Gastroesophageal sphincter (tissue), 3 donors: Measurements from ENCODE around the gene NAE1.

Experiments
- POLR2A ChIP-seq, 2 donors: fragments of 450-650 bp; IDR thresholded peaks; one replicate each; pipeline ENCODE4 v1.6.1; 2017; ENCODE audit warnings: antibody characterized with exemption in 2 of 2, mild to moderate bottlenecking in 2 of 2, moderate library complexity in 1 of 2
- TF ChIP-seq, protein P1 (sequence below), 4 experiments: fragments of 200-600 bp in 2 of 4; fragments of 450-650 bp in 2 of 4; sonication (generic) in 1 of 4; IDR thresholded peaks; one replicate each; pipeline ENCODE4 v1.5.1; 2017 to 2019; ENCODE audit warnings: antibody characterized with exemption in 4 of 4, mild to moderate bottlenecking in 2 of 4, moderate library complexity in 2 of 4

DNA sequence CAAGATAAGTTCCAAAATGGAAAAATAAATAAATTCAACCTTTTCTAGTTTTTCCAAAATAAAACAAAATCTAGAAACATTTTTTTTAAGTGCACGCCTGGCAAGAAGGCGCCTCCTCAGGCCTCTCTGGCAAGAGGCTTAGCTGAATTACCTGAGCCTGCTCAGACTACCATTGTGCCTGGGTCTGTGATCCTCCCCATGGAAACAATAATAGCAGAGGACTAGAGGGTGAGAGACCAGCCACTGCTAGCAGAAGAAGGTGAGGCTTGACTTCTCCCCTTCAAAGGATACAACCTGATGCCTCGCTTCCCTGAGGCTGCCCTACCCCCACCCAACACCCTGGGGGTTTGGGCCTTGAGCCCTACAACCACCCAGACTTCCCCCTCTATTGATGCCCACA is 44.2 kb downstream of the NAE1 start:
- TF ChIP-seq, protein P1, sequence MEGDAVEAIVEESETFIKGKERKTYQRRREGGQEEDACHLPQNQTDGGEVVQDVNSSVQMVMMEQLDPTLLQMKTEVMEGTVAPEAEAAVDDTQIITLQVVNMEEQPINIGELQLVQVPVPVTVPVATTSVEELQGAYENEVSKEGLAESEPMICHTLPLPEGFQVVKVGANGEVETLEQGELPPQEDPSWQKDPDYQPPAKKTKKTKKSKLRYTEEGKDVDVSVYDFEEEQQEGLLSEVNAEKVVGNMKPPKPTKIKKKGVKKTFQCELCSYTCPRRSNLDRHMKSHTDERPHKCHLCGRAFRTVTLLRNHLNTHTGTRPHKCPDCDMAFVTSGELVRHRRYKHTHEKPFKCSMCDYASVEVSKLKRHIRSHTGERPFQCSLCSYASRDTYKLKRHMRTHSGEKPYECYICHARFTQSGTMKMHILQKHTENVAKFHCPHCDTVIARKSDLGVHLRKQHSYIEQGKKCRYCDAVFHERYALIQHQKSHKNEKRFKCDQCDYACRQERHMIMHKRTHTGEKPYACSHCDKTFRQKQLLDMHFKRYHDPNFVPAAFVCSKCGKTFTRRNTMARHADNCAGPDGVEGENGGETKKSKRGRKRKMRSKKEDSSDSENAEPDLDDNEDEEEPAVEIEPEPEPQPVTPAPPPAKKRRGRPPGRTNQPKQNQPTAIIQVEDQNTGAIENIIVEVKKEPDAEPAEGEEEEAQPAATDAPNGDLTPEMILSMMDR (IDR thresholded peaks at IDR 0.05): no peak
- TF ChIP-seq POLR2A (IDR thresholded peaks at IDR 0.05): no peak
